Measurements from ENCODE around the gene PAQR8.

PAQR8 gene

GRCh38 chr6:52346503-52346902 is 15.4 kb upstream of the PAQR8 start:
- DNase-seq (ENCODE audit: low read depth in 1 of 2, low spot score in 1 of 2) = no peak

GRCh38 chr6:52347818-52348217 is 14.1 kb upstream of the PAQR8 start:
- DNase-seq (ENCODE audit: low read depth in 1 of 2, low spot score in 1 of 2) = no peak

GRCh38 chr6:52351879-52352238 is 10.1 kb upstream of the PAQR8 start:
- no peak for DNase-seq (ENCODE audit: low read depth in 1 of 2, low spot score in 1 of 2)

- DNase-seq (ENCODE audit: low read depth in 1 of 2, low spot score in 1 of 2) = no peak
Observed at GRCh38 chr6:52352239-52353018, 9.5 kb upstream of the PAQR8 start.

- DNase-seq (ENCODE audit: low read depth in 1 of 2, low spot score in 1 of 2) = no peak
Observed at GRCh38 chr6:52356017-52356416, 5.9 kb upstream of the PAQR8 start.

- no peak for DNase-seq (ENCODE audit: low read depth in 1 of 2, low spot score in 1 of 2)
Observed at GRCh38 chr6:52359403-52359802, 2.5 kb upstream of the PAQR8 start.

- no peak for DNase-seq (ENCODE audit: low read depth in 1 of 2, low spot score in 1 of 2)
Observed at GRCh38 chr6:52360028-52360427, 1.9 kb upstream of the PAQR8 start.

- DNase-seq (ENCODE audit: low read depth in 1 of 2, low spot score in 1 of 2) = no peak
Observed at GRCh38 chr6:52360601-52361413, 1.1 kb upstream of the PAQR8 start.

- peak in 1 of 2 donors; percentile 2 for DNase-seq (ENCODE audit: low read depth in 1 of 2, low spot score in 1 of 2)
Observed at GRCh38 chr6:52361414-52361944, 472 bp upstream of the PAQR8 start.

GRCh38 chr6:52362443-52363227 is 684 bp downstream of the PAQR8 start:
- DNase-seq (ENCODE audit: low read depth in 1 of 2, low spot score in 1 of 2) = peak; percentile 16 to 27

- no peak for DNase-seq (ENCODE audit: low read depth in 1 of 2, low spot score in 1 of 2)
Observed at GRCh38 chr6:52363228-52363867, 1.4 kb downstream of the PAQR8 start.

GRCh38 chr6:52364480-52365166 is 2.7 kb downstream of the PAQR8 start:
- no peak for DNase-seq (ENCODE audit: low read depth in 1 of 2, low spot score in 1 of 2)

- DNase-seq (ENCODE audit: low read depth in 1 of 2, low spot score in 1 of 2) = no peak
Observed at GRCh38 chr6:52365317-52365716, 3.4 kb downstream of the PAQR8 start.

- DNase-seq (ENCODE audit: low read depth in 1 of 2, low spot score in 1 of 2) = no peak
Observed at GRCh38 chr6:52365866-52366540, 4.1 kb downstream of the PAQR8 start.

GRCh38 chr6:52368002-52368401 is 6.1 kb downstream of the PAQR8 start:
- DNase-seq (ENCODE audit: low read depth in 1 of 2, low spot score in 1 of 2) = no peak

GRCh38 chr6:52369234-52369633 is 7.3 kb downstream of the PAQR8 start:
- DNase-seq (ENCODE audit: low read depth in 1 of 2, low spot score in 1 of 2) = no peak

GRCh38 chr6:52371656-52372191 is 9.8 kb downstream of the PAQR8 start:
- DNase-seq (ENCODE audit: low read depth in 1 of 2, low spot score in 1 of 2) = no peak

GRCh38 chr6:52373151-52373690 is 11.3 kb downstream of the PAQR8 start:
- DNase-seq (ENCODE audit: low read depth in 1 of 2, low spot score in 1 of 2) = no peak

- no peak for DNase-seq (ENCODE audit: low read depth in 1 of 2, low spot score in 1 of 2)
Observed at GRCh38 chr6:52374247-52374646, 12.3 kb downstream of the PAQR8 start.

All from activated T-helper 1 cell treated with anti-CD3 and anti-CD28 coated beads, Interleukin-2, amount 50 U/mL, for 16 hours (primary cell).